GM13976 (cell line): ENCODE measurements around the gene AGAP1.

Source experiments
- DNase-seq: peaks from one replicate; pipeline ENCODE4 v3.0.0; 2012; ENCODE audit warnings: low spot score
- CTCF ChIP-seq: IDR thresholded peaks from 2 replicates; pipeline ENCODE4 v1.5.1; 2012; ENCODE audit warnings: borderline replicate concordance, mild to moderate bottlenecking; ENCODE audit not compliant: insufficient read depth; ENCODE audit errors: extremely low read depth, missing control alignments, control extremely low read depth
- in situ Hi-C: fragments of 300-500 bp; cut with MboI; formaldehyde crosslinking; loops from one replicate; pipeline ENCODE4 v1.12.0; 2022; ENCODE audit warnings: low sequenced_read_pairs, mixed read lengths, inconsistent platforms; ENCODE audit not compliant: unreplicated experiment

AGAP1 gene

GRCh38 chr2:235630718-235631296, 137.0 kb downstream of the AGAP1 start:
- in situ Hi-C loops, result no loop called here

GRCh38 chr2:235634435-235635158, 140.8 kb downstream of the AGAP1 start:
- DNase-seq, result no peak
- in situ Hi-C loops, result no loop called here
- no peak for TF ChIP-seq CTCF

More at GRCh38 chr2:235630718-235631296, 137.0 kb downstream of the AGAP1 start:
- no peak for DNase-seq
- no peak for TF ChIP-seq CTCF

DNA sequence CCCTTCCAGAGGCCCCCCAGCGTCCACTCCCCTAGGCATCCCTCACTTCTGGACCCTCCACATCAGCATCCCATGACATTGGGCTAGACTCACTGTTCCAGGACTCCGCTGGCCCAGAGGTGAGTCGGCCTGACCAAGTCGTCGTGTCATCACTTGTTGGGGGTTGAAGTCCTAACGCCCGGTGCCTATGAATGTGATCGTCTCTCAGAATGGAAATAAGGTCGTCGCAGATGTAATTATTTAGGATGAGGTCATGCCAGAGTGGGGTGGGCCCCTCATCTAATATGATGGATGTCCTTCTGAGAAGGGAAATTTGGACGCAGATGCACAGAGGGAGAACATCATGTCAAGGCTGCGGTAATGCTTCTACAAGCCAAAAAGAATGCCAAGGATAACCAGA, 142.7 kb downstream of the AGAP1 start:
- no peak for TF ChIP-seq CTCF
- no peak for DNase-seq
- in situ Hi-C loops, result no loop called here

DNA sequence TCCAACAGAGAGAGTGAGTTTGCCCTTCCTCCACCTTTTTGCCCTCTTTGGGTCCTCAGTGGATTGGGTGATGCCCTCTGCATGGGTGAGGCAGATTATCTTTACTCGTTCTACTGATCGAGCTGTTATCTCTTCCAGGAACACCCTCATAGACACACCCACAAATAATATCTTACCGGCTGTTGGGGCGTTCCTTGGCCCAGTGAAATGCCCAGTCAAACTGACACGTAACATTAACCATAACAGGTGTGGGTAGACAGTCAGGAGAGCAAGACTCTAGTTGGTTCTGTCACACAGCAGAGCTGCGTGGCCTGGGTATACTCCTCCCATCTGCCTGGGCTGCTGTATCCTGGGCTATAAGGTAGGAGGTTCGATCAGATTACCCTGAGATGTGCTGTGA, 144.1 kb downstream of the AGAP1 start:
- no peak for DNase-seq
- in situ Hi-C loops, result no loop called here
- no peak for TF ChIP-seq CTCF

DNA sequence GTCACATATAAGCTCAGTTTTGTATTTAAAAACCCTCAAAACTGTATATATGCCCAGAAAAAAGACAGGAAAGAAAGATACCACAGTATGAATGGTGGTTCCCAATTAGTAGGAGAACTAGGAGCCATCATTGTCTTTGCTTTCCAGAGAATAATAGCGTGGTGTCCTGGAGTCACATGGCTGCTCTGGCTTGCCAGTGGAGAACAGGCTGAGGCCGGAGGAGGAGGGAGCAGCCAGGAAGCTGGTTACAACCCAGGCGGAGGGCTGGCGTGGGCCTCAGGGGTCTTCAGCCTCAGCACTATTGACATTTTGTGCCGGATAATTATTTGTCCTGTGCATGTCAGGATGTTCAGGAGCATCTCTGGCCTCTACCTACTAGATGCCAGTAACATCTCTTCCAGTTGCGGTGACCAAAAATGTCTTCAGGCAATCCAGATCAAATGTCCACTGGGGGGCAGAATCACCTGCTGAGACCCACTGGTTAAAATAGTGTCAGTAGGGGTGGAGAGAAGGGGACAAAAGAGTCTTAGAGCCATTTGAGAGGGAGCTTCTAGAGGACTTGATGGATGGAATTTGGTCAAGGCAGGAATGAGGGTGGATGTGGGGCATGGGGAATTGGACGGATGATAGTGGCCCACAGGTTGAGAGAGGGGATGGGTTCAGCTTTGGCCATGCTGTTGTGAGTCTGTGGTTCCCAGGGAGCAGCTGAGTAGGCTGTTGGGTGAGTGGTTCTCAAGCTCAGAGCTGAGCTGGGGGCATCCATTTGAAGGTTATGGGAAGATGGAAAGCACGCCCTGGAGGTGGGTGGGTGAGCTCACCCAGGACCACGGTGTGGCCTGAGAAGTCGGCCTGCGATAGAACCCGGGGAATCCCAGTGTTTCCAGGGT, 144.9 kb downstream of the AGAP1 start:
- in situ Hi-C loops, result no loop called here
- no peak for DNase-seq
- no peak for TF ChIP-seq CTCF

GRCh38 chr2:235639428-235639773, 145.6 kb downstream of the AGAP1 start:
- in situ Hi-C loops, result no loop called here
- DNase-seq, result no peak
- TF ChIP-seq CTCF, result no peak
